HepG2 (cell line): ENCODE data around the gene PSD. TPM values are rescaled to one million over a fixed set of nuclear protein-coding genes. Genes with fewer than 3 reads are reported as not detected.
A peak's percentile ranks its signal among the peaks of the same experiment; 100 is the strongest.

Experiments
- ATAC-seq: fragments of 200-7000 bp; cut with Tn5 transposase; 3 replicates; pipeline ENCODE4 v1.9.1; 2020; ENCODE audit warnings: mild to moderate bottlenecking, moderate library complexity
- BruUV-seq: library from RNA; stranded (reverse); fragments of 400-500 nt; replicated peaks from 2 replicates; lab custom pipeline; 2021; lab: Mats Ljungman, UMichigan
- CTCF ChIA-PET: fragments of 300-600 bp; formaldehyde crosslinking; extraction: SDS; loops from one replicate; lab custom pipeline; 2021; ENCODE audit warnings: low total read pairs, inconsistent platforms, low intra/inter-chr PET ratio; lab: Yijun Ruan, JAX
- POLR2A ChIA-PET: fragments of 350-600 bp; sonication (Branson Sonifier 250); formaldehyde crosslinking; loops from one replicate; lab custom pipeline; 2020; ENCODE audit warnings: antibody characterized with exemption, inconsistent platforms; lab: Yijun Ruan, JAX
- DNase-seq: peaks from one replicate; pipeline ENCODE4 v3.0.0-alpha.2; 2015; ENCODE audit warnings: low spot score
- FAIRE-seq: peaks from 3 replicates; lab custom pipeline; 2011; peaks lifted over from hg19 to GRCh38; lab: Jason Lieb, UNC
- H2AFZ ChIP-seq: one replicate; pipeline ENCODE4 v1.6.1; 2011; ENCODE audit warnings: low read length, inconsistent platforms
- H3K27ac ChIP-seq: fragments of 300-600 bp; 3 replicates; pipeline ENCODE4 v1.8.0; 2011; ENCODE audit warnings: mixed run types, mild to moderate bottlenecking, mixed read lengths, low read length, inconsistent platforms; ENCODE audit not compliant: insufficient read depth; ENCODE audit errors: extremely low read length
- H3K27me3 ChIP-seq, 2 experiments: fragments of 200-600 bp in 1 of 2; 2 replicates in 1 of 2; 3 replicates in 1 of 2; pipeline versions ENCODE4 v1.6.0 to v1.8.0; 2011; ENCODE audit warnings: low read length in 2 of 2, mild to moderate bottlenecking in 2 of 2, moderate library complexity in 2 of 2, inconsistent platforms in 1 of 2; ENCODE audit not compliant: insufficient read depth in 2 of 2, control insufficient read depth in 1 of 2
- H3K36me3 ChIP-seq, 2 experiments: fragments of 200-600 bp in 1 of 2; replicated peaks in 1 of 2; 2 replicates in 1 of 2; 3 replicates in 1 of 2; pipeline versions ENCODE4 v1.5.1 to v1.8.0; 2011; ENCODE audit warnings: low read length in 2 of 2, inconsistent platforms in 1 of 2; ENCODE audit not compliant: insufficient read depth in 2 of 2, control insufficient read depth in 1 of 2
- H3K4me1 ChIP-seq: 2 replicates; pipeline ENCODE4 v1.5.1; 2012; ENCODE audit warnings: low read length, inconsistent platforms; ENCODE audit not compliant: insufficient read depth
- H3K4me2 ChIP-seq: 2 replicates; pipeline ENCODE4 v1.6.0; 2011; ENCODE audit warnings: low read depth, low read length, inconsistent platforms
- H3K4me3 ChIP-seq, 3 experiments: fragments of 200-600 bp in 1 of 3; sonication (generic), shearing (Covaris generic) in 1 of 3; replicated peaks in 1 of 3; 2 replicates each; pipeline ENCODE4 v1.5.1; 2011 to 2016; ENCODE audit warnings: low read length in 3 of 3, inconsistent platforms in 2 of 3, low read depth in 2 of 3, mild to moderate bottlenecking in 2 of 3, control low read depth in 1 of 3, mixed read lengths in 1 of 3; ENCODE audit not compliant: insufficient read depth in 1 of 3
- H3K79me2 ChIP-seq: one replicate; pipeline ENCODE4 v1.6.1; 2011; ENCODE audit warnings: low read length, inconsistent platforms; ENCODE audit not compliant: insufficient read depth
- H3K9ac ChIP-seq: 2 replicates; pipeline ENCODE4 v1.6.0; 2011; ENCODE audit warnings: mild to moderate bottlenecking, low read depth, low read length, inconsistent platforms; ENCODE audit not compliant: insufficient read depth
- H3K9me3 ChIP-seq: 2 replicates; pipeline ENCODE4 v1.5.1; 2012; ENCODE audit warnings: mild to moderate bottlenecking, low read length
- H4K20me1 ChIP-seq: 2 replicates; pipeline ENCODE4 v1.6.0; 2011; ENCODE audit warnings: inconsistent platforms, mild to moderate bottlenecking, low read length, moderate library complexity; ENCODE audit not compliant: insufficient read depth
- CSRNP2 ChIP-seq: sonication (generic); formaldehyde crosslinking; conservative IDR thresholded peaks from 2 replicates; pipeline ENCODE4 v1.8.0; 2022; ENCODE audit warnings: low read depth, missing genetic modification reagents
- HNRNPH1 ChIP-seq: fragments of 200-400 bp; formaldehyde crosslinking; optimal IDR thresholded peaks from 2 replicates; pipeline ENCODE3; 2017; ENCODE audit warnings: mild to moderate bottlenecking, low read depth, low read length
- MIER2 ChIP-seq: IDR thresholded peaks from 2 replicates; pipeline ENCODE4 v1.6.1; 2016; ENCODE audit warnings: missing biosample characterization, missing genetic modification reagents
- NAIF1 ChIP-seq: sonication (generic); formaldehyde crosslinking; IDR thresholded peaks from 2 replicates; pipeline ENCODE4 v1.5.0; 2020; ENCODE audit warnings: mild to moderate bottlenecking, missing genetic modification reagents, borderline replicate concordance
- RARG ChIP-seq: sonication (generic); formaldehyde crosslinking; IDR thresholded peaks from 2 replicates; pipeline ENCODE4 v1.4.0; 2020; ENCODE audit warnings: low read depth, mild to moderate bottlenecking, missing genetic modification reagents
- RNF2 ChIP-seq: fragments of 450-650 bp; conservative IDR thresholded peaks from 2 replicates; pipeline ENCODE4 v1.6.1; 2016; ENCODE audit warnings: low read depth
- SMAD1 ChIP-seq: sonication (generic); formaldehyde crosslinking; IDR thresholded peaks from 2 replicates; pipeline ENCODE4 v1.4.0; 2020; ENCODE audit warnings: missing genetic modification reagents, low read depth, mild to moderate bottlenecking, borderline replicate concordance
- TBX2 ChIP-seq: sonication (generic); formaldehyde crosslinking; IDR thresholded peaks from 2 replicates; pipeline ENCODE4 v1.5.0; 2020; ENCODE audit warnings: missing genetic modification reagents, mild to moderate bottlenecking, borderline replicate concordance
- TCF7L2 ChIP-seq: IDR thresholded peaks from 2 replicates; pipeline ENCODE4 v1.6.1; 2011; ENCODE audit warnings: mild to moderate bottlenecking, low read depth, low read length, moderate library complexity
- TEF ChIP-seq: sonication (generic); formaldehyde crosslinking; IDR thresholded peaks from 2 replicates; pipeline ENCODE4 v1.5.0; 2020; ENCODE audit warnings: missing genetic modification reagents
- TOPORS ChIP-seq: sonication (generic); formaldehyde crosslinking; IDR thresholded peaks from 2 replicates; pipeline ENCODE4 v1.8.0; 2023; ENCODE audit warnings: mild to moderate bottlenecking, missing genetic modification reagents
- ZBTB38 ChIP-seq: sonication (generic); formaldehyde crosslinking; IDR thresholded peaks from 2 replicates; pipeline ENCODE4 v1.5.1; 2020; ENCODE audit warnings: mild to moderate bottlenecking, missing genetic modification reagents
- ZBTB44 ChIP-seq: sonication (generic); formaldehyde crosslinking; IDR thresholded peaks from 2 replicates; pipeline ENCODE4 v1.4.0; 2020; ENCODE audit warnings: missing genetic modification reagents
- ZFAT ChIP-seq: sonication (generic); formaldehyde crosslinking; conservative IDR thresholded peaks from 2 replicates; pipeline ENCODE4 v1.8.1; 2023; ENCODE audit warnings: missing genetic modification reagents, inconsistent platforms
- ZNF234 ChIP-seq: sonication (generic); formaldehyde crosslinking; conservative IDR thresholded peaks from 2 replicates; pipeline ENCODE4 v1.5.1; 2020; ENCODE audit warnings: mild to moderate bottlenecking, missing genetic modification reagents
- ZNF367 ChIP-seq: sonication (generic); formaldehyde crosslinking; IDR thresholded peaks from 2 replicates; pipeline ENCODE4 v1.4.0; 2020; ENCODE audit warnings: missing genetic modification reagents, borderline replicate concordance
- ZSCAN9 ChIP-seq: IDR thresholded peaks from 2 replicates; pipeline ENCODE4 v1.6.1; 2016; ENCODE audit warnings: borderline replicate concordance
- WGBS: methylation state at CpG from one replicate; pipeline ENCODE4 v1.1.6; 2017; ENCODE audit warnings: low lambda C conversion rate; 5-methylcytosine and 5-hydroxymethylcytosine counted together
- in situ Hi-C: cut with HindIII; loops from 2 replicates; pipeline ENCODE4 v1.10.0; 2017; ENCODE audit warnings: low pct_unique_long_range_greater_than_20kb; ENCODE audit not compliant: extremely low pct_ligation_motif_present
- intact Hi-C: fragments of 100-400 bp; cut with micrococcal nuclease; formaldehyde crosslinking; loops from one replicate; pipeline ENCODE4 v1.10.0; 2022; ENCODE audit not compliant: unreplicated experiment
- polyA plus RNA-seq, 8 experiments: library from polyadenylated mRNA; depleted of rRNA in 3 of 8; stranded (reverse) in 7 of 8; unstranded in 1 of 8; fragments of >200 nt; fragmentation: Illumina TruSeq in 4 of 8; extraction: Trizol in 4 of 8; gene quantifications; 2 replicates each; pipeline versions ENCODE4 v1.2.1 to v1.2.3, GENCODE V29; 2011 to 2016; ENCODE audit warnings: low read depth in 4 of 8, missing spikeins in 1 of 8, mixed read lengths in 1 of 8; ENCODE audit not compliant: insufficient read depth in 1 of 8
- total RNA-seq, 5 experiments: library from RNA; depleted of rRNA; stranded (reverse); fragments of >200 nt; fragmentation: Illumina TruSeq; extraction: Trizol; gene quantifications; 2 replicates each; pipeline ENCODE4 v1.2.3, GENCODE V29; 2016; ENCODE audit warnings: low read depth in 1 of 5
- TF ChIP-seq, protein P1 (sequence below): sonication (generic); formaldehyde crosslinking; IDR thresholded peaks from 2 replicates; pipeline ENCODE4 v1.8.0; 2022; ENCODE audit warnings: mild to moderate bottlenecking, missing genetic modification reagents; ENCODE audit not compliant: insufficient replicate concordance

Gene PSD
- total and polyA plus RNA-seq, 2 of the 13 experiments (the other 11 are each of a cell fraction or from before 2014, with no cell fraction given) = 0.35 to 0.58 TPM

- intact Hi-C loops = no loop called here
- H3K9ac ChIP-seq = peak within 1 kb of the TSS; percentile 88
- POLR2A ChIA-PET = interaction anchor here (0.9 to 6.2 kb wide), 14 partner anchors 7 to 210 kb away, joined by 3 to 112 read pairs (median 6); partner anchors contain the start of genes ACTR1A, CUEDC2 and FBXL15
- ATAC-seq = peak; percentile 23
- H3K4me2 ChIP-seq = peak within 1 kb of the TSS; percentile 96
- H3K36me3 ChIP-seq = peaks cover 2 to 4% of the 10 kb centered on the region in 2 experiments; a peak in 3 of 5 replicates
- no TSS peak for BruUV-seq
- H3K9me3 ChIP-seq = no peaks in the 10 kb centered on the region
- peaks cover 7% of the 10 kb centered on the region for H3K79me2 ChIP-seq
- no peak within 1 kb of the TSS for H2AFZ ChIP-seq
- no peaks in the 10 kb centered on the region; a peak in 1 of 5 replicates for H3K27me3 ChIP-seq
- H3K4me1 ChIP-seq = peaks cover 28% of the 10 kb centered on the region
- WGBS = 31% methylated on average over 16 of the region's 28 CpGs
- no peaks in the 10 kb centered on the region for H4K20me1 ChIP-seq
- H3K4me3 ChIP-seq = peak within 1 kb of the TSS; percentile 64 to 96 (median 72)
- FAIRE-seq = no peak
- CTCF ChIA-PET = no interaction called here
- in situ Hi-C loops = no loop called here
- DNase-seq = no peak
- peak within 1 kb of the TSS; percentile 82 for H3K27ac ChIP-seq
- TF ChIP-seq ZNF234 (CRISPR knock-in tag) = no peak
- no peak for TF ChIP-seq RNF2
- TF ChIP-seq CSRNP2 (CRISPR knock-in tag) = no peak
- no peak for TF ChIP-seq HNRNPH1
- no peak for TF ChIP-seq ZFAT (CRISPR knock-in tag)
- TF ChIP-seq NAIF1 = no peak
- no peak for TF ChIP-seq TOPORS (CRISPR knock-in tag)
- no peak for TF ChIP-seq TBX2 (CRISPR knock-in tag)
- TF ChIP-seq TEF (CRISPR knock-in tag) = no peak
- TF ChIP-seq SMAD1 (CRISPR knock-in tag) = no peak
- peak; percentile 46; the same call in 1 of the 2 replicates for TF ChIP-seq ZBTB38
- no peak for TF ChIP-seq MIER2 (CRISPR knock-in tag)
- no peak for TF ChIP-seq ZSCAN9 (CRISPR knock-in tag)
- no peak for TF ChIP-seq ZBTB44 (CRISPR knock-in tag)
- no peak for TF ChIP-seq ZNF367 (CRISPR knock-in tag)
- no peak for TF ChIP-seq TCF7L2
- no peak for TF ChIP-seq RARG (CRISPR knock-in tag)
- TF ChIP-seq, protein P1, sequence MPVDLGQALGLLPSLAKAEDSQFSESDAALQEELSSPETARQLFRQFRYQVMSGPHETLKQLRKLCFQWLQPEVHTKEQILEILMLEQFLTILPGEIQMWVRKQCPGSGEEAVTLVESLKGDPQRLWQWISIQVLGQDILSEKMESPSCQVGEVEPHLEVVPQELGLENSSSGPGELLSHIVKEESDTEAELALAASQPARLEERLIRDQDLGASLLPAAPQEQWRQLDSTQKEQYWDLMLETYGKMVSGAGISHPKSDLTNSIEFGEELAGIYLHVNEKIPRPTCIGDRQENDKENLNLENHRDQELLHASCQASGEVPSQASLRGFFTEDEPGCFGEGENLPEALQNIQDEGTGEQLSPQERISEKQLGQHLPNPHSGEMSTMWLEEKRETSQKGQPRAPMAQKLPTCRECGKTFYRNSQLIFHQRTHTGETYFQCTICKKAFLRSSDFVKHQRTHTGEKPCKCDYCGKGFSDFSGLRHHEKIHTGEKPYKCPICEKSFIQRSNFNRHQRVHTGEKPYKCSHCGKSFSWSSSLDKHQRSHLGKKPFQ (CRISPR knock-in tag) = peak; percentile 43
Observed at GRCh38 chr10:102451105-102451969, 32.8 kb upstream of the PSD start, which contains the start of gene C10orf95. C10orf95 (minus strand) TSS chr10:102451543; CDS start chr10:102451093, 450 bp downstream.
